AG04450 (cell line): ENCODE measurements around the gene CDK11A. TPM values are rescaled to one million over a fixed set of nuclear protein-coding genes. Genes with fewer than 3 reads are reported as not detected.
"Not testable (repeated sequence)": the region's sequence is repeated elsewhere in the genome, so short reads cannot be mapped to it uniquely, and the experiment has no call there.

Source experiments
- CTCF ChIA-PET: fragments of 300-600, 350-600 bp; formaldehyde crosslinking; extraction: SDS; loops from one replicate; lab custom pipeline; 2022; ENCODE audit warnings: antibody characterized with exemption, inconsistent platforms; lab: Charles Lee
- POLR2A ChIA-PET: fragments of 350-600 bp; formaldehyde crosslinking; extraction: SDS; loops from one replicate; lab custom pipeline; 2021; ENCODE audit warnings: antibody characterized with exemption, inconsistent platforms; lab: Yijun Ruan, JAX
- DNase-seq: peaks from one replicate; pipeline ENCODE4 v3.0.0-alpha.2; 2011; ENCODE audit warnings: low read depth, low spot score
- H3K27ac ChIP-seq: one replicate; pipeline ENCODE4 v1.5.1; 2012; ENCODE audit warnings: low read depth, low read length, control low read depth
- H3K27me3 ChIP-seq: one replicate; pipeline ENCODE4 v1.6.0; 2012; ENCODE audit warnings: low read length; ENCODE audit not compliant: control insufficient read depth, insufficient read depth
- H3K4me3 ChIP-seq: 2 replicates; pipeline ENCODE4 v1.5.1; 2011; ENCODE audit warnings: mild to moderate bottlenecking, low read depth, low read length, control low read depth
- H3K9me3 ChIP-seq: 2 replicates; pipeline ENCODE4 v1.5.1; 2012; ENCODE audit warnings: low read length; ENCODE audit not compliant: control insufficient read depth, insufficient read depth
- CTCF ChIP-seq: IDR thresholded peaks from 2 replicates; pipeline ENCODE4 v1.5.1; 2011; ENCODE audit warnings: low read depth, low read length, control low read depth, inconsistent platforms
- polyA plus RNA-seq: library from polyadenylated mRNA; depleted of rRNA; stranded (reverse); fragments of >200 nt; gene quantifications from 2 replicates; pipeline ENCODE4 v1.2.3, GENCODE V29; 2011

CDK11A gene
- polyA plus RNA-seq, 1 experiment: 6.0 TPM

GRCh38 chr1:1732381-1732780 is 8.2 kb upstream of the CDK11A start:
- ChIA-PET POLR2A (no interaction called here), CTCF (no interaction called here)
- no peak for DNase-seq
- no peak for TF ChIP-seq CTCF
- no peaks in the 10 kb centered on the region for H3K27me3 ChIP-seq
- H3K9me3 ChIP-seq: no peaks in the 10 kb centered on the region
- H3K27ac ChIP-seq: no peak overlapping the region
- no peak overlapping the region for H3K4me3 ChIP-seq

GRCh38 chr1:1730870-1731269 is 6.7 kb upstream of the CDK11A start:
- ChIA-PET POLR2A (no interaction called here), CTCF (no interaction called here)
- Histone ChIP-seq H3K4me3 (no peak overlapping the region), H3K27ac (no peak overlapping the region), H3K27me3 (no peaks in the 10 kb centered on the region), H3K9me3 (no peaks in the 10 kb centered on the region)
- TF ChIP-seq CTCF: no peak
- no peak for DNase-seq

GRCh38 chr1:1730230-1730629 is 6.1 kb upstream of the CDK11A start:
- DNase-seq, H3K4me3 ChIP-seq, CTCF ChIA-PET, POLR2A ChIA-PET, H3K9me3 ChIP-seq, H3K27ac ChIP-seq, H3K27me3 ChIP-seq: not testable (repeated sequence)

- H3K27ac ChIP-seq: peak overlapping the region; percentile 75
- DNase-seq, H3K4me3 ChIP-seq, H3K27me3 ChIP-seq, POLR2A ChIA-PET, CTCF ChIA-PET, H3K9me3 ChIP-seq: not testable (repeated sequence)
Observed at GRCh38 chr1:1729116-1729816, 5.1 kb upstream of the CDK11A start.

- H3K4me3 ChIP-seq, H3K9me3 ChIP-seq, CTCF ChIA-PET, H3K27me3 ChIP-seq, POLR2A ChIA-PET: not testable (repeated sequence)
- H3K27ac ChIP-seq: peak overlapping the region; percentile 75
- DNase-seq: peak; percentile 21
Observed at GRCh38 chr1:1728308-1729005, 4.3 kb upstream of the CDK11A start.

- DNase-seq, H3K4me3 ChIP-seq, CTCF ChIA-PET, H3K27me3 ChIP-seq, H3K9me3 ChIP-seq, POLR2A ChIA-PET, H3K27ac ChIP-seq: not testable (repeated sequence)
Observed at GRCh38 chr1:1727131-1727651, 3.0 kb upstream of the CDK11A start.

- H3K4me3 ChIP-seq, H3K27me3 ChIP-seq, H3K9me3 ChIP-seq, CTCF ChIA-PET, DNase-seq, H3K27ac ChIP-seq: not testable (repeated sequence)
- POLR2A ChIA-PET: interaction anchor here (0.6 kb wide), 1 partner anchor 65 kb away, joined by 5 read pairs; no protein-coding TSS in a partner anchor
Observed at GRCh38 chr1:1726088-1726487, 1.9 kb upstream of the CDK11A start.
